HG03097 (cell line): ENCODE data around the gene ZFPM1.
A peak's percentile ranks its signal among the peaks of the same experiment; 100 is the strongest.
"Not testable (repeated sequence)": the region's sequence is repeated elsewhere in the genome, so short reads cannot be mapped to it uniquely, and the experiment has no call there.

Experiments
- ATAC-seq: cut with Tn5 transposase; IDR thresholded peaks from one replicate; pipeline ENCODE4 v1.9.1; 2021; ENCODE audit not compliant: unreplicated experiment, low FRiP score

Gene ZFPM1

DNA sequence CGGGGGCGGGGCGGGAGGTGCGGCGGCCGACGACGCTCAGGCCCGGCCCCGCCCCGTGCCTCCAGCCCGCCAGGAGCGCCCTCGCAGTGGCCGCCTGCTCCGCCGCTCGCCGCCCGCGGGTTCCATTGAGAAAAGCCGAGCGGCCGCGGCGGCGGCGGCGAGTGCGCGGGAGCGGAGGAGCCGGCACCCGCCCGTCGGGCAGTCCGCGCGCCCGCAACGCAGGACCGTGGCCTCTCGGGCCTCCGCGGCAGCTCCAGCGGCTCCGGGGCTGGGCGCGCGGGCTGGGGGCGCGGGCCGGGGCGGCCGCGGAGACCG is at the start of gene ZFPM1:
Gene ZFPM1 (plus strand): TSS at position 64 of the 315 bp plus-strand sequence. CDS start 359 bp downstream, outside the sequence.
- ATAC-seq: peak; percentile 0

- ATAC-seq: no peak
These were observed 49.1 kb upstream of the ZFPM1 start for GRCh38 chr16:88403794-88404581.

GRCh38 chr16:88404769-88405168 is 48.3 kb upstream of the ZFPM1 start:
- ATAC-seq: no peak

GRCh38 chr16:88405216-88406060 is 47.6 kb upstream of the ZFPM1 start:
- ATAC-seq: no peak

- ATAC-seq: no peak
These were observed 46.7 kb upstream of the ZFPM1 start for GRCh38 chr16:88406096-88407041.

GRCh38 chr16:88407042-88407420 is 46.0 kb upstream of the ZFPM1 start:
- no peak for ATAC-seq

DNA sequence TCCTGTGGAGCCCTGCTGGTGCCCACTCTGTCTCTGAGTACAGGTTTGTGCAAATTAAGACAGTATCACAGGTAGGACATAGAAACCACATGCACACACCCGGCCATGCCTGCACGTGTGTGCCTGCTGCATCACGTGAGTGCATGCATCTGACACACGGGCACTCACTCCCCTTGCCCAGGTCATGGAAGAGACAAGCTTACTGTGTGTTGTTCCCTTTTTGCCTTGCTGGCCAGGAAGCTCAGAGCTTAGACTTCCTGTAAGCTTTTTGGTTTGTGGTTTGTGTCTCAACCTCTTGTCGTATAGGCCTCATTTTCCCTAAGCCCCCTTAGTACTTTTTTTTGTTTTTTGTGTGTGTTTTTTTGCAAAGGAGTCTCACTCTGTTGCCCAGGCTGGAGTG is 45.3 kb upstream of the ZFPM1 start:
- no peak for ATAC-seq

GRCh38 chr16:88408561-88409142 is 44.4 kb upstream of the ZFPM1 start:
- no peak for ATAC-seq

- ATAC-seq: no peak
These were observed 43.6 kb upstream of the ZFPM1 start for GRCh38 chr16:88409296-88410065.

GRCh38 chr16:88410297-88410968 is 42.6 kb upstream of the ZFPM1 start:
- not testable (repeated sequence) for ATAC-seq

GRCh38 chr16:88411951-88412576 is 41.0 kb upstream of the ZFPM1 start:
- no peak for ATAC-seq

DNA sequence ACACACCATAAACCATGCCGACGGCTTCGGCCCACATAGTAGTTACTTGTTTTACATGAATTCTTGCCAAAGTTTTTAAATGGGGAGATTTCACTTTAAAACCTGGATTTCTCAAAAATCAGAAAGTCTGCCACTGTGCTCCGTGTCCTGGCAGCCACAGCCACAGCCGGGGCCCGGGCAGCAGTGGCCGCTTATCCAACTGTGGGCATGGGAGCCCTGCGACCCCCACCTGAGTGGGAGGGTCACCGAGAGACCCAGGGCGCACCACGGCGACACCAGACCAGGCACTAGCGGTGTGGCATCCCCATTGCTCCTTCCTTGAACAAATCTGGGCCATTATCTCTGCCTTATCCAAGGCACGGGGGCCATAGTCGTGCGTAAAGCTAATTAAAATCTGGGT is 40.3 kb upstream of the ZFPM1 start:
- no peak for ATAC-seq

GRCh38 chr16:88413231-88413630 is 39.8 kb upstream of the ZFPM1 start:
- no peak for ATAC-seq

DNA sequence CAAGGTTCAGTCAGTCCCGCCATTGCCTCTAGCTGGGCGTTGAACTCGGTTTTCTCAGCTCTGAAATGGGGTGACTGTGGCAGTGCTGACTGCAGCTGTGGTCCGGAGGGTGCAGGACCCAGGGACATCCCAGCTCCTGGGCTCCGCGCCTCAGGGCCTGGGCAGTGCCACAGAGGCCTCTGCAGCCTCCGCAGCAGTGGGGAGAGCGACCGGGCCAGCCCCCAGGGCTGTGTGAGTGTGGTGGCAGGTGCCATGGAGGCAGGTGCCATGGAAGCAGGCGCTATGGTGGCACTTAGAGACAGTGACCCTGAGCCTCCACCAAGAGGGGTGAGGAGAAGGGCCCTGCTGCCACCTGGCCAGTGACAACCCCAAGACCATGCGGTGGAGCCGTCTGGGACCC is 39.4 kb upstream of the ZFPM1 start:
- no peak for ATAC-seq

DNA sequence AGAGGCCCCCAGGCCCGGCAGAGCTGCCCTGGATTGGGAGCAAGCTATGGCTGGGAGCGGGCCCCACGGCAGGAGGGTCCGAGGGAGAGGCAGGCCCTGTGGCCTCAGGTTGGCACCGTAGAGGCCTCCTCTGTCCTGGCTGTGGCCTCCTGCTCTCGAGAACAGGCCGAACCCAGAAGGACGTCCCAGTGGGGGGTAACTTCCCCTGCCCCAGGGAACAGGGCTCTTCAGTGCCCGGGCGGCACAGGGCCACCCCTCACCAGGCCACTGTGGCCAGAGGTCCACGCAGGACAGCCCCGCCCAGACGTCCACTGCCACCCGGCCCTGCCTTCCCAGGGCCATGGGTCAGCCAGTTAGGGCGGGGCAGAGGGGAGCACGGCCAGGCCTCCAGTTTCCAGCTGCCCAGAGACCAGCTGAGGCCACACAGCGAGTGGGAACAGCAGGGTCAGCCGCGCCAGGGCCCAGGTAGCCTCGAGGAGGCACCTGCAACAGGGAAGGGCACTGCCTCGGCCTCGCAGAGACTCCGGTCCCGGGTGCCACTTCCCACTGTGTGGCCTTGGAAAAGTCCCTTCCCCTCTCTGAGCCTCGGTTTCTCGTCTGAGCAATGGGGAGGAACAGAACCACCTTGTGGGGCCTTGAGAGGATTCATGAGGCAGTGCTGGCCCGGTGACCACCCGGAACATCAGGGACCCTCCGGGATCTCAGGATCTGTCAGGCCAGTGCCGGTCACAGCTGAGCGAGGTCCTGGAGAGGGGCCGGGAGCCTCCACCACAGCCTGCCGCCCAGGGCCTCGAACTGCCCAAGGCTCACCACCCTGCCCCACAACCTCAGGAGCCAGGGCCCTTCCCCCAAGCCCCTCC is 38.3 kb upstream of the ZFPM1 start:
- ATAC-seq: no peak

GRCh38 chr16:88415381-88415705 is 37.7 kb upstream of the ZFPM1 start:
- no peak for ATAC-seq

DNA sequence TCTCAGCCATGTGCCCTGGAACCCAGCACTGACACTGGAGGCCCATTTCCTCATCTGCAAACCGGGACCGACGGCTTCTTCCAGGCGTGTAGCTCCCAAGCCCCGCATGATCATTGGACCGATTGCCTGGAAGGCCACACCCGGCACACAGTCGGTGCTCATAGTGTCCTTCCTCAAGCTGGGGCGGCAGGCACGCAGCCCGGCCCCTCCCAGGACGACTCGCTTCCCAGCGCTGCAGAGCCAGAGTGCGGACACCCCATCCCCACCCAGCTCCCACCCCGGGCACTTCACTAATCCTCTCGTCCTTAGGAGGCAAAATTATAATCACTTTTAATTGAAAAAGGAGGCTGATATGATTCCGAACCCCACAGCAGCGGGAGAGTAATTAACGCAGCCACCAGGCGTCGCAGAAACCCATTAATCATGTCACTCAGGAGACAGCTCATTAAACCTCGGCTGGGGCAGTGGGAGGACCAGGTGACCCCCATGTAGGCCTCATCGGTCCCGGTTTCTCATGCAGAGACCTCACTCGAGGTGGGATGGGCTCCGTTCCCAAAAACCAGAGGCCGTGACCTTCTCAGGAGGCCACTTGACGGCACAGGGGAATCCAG is 37.3 kb upstream of the ZFPM1 start:
- ATAC-seq: no peak

DNA sequence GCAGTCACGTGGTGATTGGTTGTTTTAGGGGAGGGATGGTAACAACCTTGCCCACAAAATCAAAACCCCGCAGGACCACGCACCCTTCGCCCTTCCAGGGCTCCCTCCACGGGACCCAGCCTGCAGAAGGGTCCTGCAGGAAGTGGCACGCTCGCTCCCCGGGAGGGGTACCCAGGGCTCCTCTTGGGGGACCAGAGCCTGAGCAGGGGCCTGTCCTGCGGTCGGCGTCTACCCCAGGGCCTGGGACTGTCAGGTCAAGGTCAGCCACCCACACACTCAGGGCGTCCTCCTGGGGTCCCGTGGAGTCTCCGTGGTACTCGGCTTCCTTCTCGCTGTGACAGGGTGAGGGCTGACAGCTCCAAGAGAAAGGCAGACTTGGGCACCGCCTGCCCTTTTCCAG is 36.4 kb upstream of the ZFPM1 start:
- ATAC-seq: no peak
